H9 (cell line): ENCODE data around the gene TUBB1. TPM values are rescaled to one million over a fixed set of nuclear protein-coding genes. Genes with fewer than 3 reads are reported as not detected.

ENCODE experiments used
- DNase-seq: peaks from one replicate; pipeline ENCODE4 v3.0.0-alpha.2; 2017
- H2AFZ ChIP-seq: one replicate; pipeline ENCODE4 v1.6.1; 2013; ENCODE audit warnings: mild to moderate bottlenecking, low read length, control low read depth, moderate library complexity
- H2AK5ac ChIP-seq: 2 replicates; pipeline ENCODE4 v1.6.1; 2013; ENCODE audit warnings: low read length, control low read depth, mixed read lengths; ENCODE audit not compliant: insufficient read length
- H2BK120ac ChIP-seq: one replicate; pipeline ENCODE4 v1.6.1; 2013; ENCODE audit warnings: low read depth, mild to moderate bottlenecking, low read length, control low read depth, inconsistent platforms; ENCODE audit not compliant: poor library complexity, severe bottlenecking
- H2BK12ac ChIP-seq: 2 replicates; pipeline ENCODE4 v1.6.1; 2013; ENCODE audit warnings: low read length, control low read depth, mixed read lengths, low read depth; ENCODE audit not compliant: insufficient read length
- H2BK15ac ChIP-seq: 2 replicates; pipeline ENCODE4 v1.6.1; 2013; ENCODE audit warnings: low read depth, low read length, control low read depth
- H2BK20ac ChIP-seq: one replicate; pipeline ENCODE4 v1.6.1; 2013; ENCODE audit warnings: low read depth, mild to moderate bottlenecking, low read length, control low read depth, inconsistent platforms; ENCODE audit not compliant: poor library complexity, severe bottlenecking
- H2BK5ac ChIP-seq: 2 replicates; pipeline ENCODE4 v1.6.1; 2013; ENCODE audit warnings: low read length, control low read depth, mixed read lengths; ENCODE audit not compliant: insufficient read length
- H3K14ac ChIP-seq: 2 replicates; pipeline ENCODE4 v1.6.1; 2013; ENCODE audit warnings: low read length, control low read depth; ENCODE audit not compliant: insufficient read depth
- H3K18ac ChIP-seq: 2 replicates; pipeline ENCODE4 v1.6.1; 2013; ENCODE audit warnings: low read depth, mild to moderate bottlenecking, mixed read lengths, low read length, control low read depth; ENCODE audit not compliant: insufficient read length
- H3K23ac ChIP-seq: 2 replicates; pipeline ENCODE4 v1.6.1; 2013; ENCODE audit warnings: low read length, control low read depth, mixed read lengths, low read depth; ENCODE audit not compliant: insufficient read length
- H3K23me2 ChIP-seq: 2 replicates; pipeline ENCODE4 v1.6.1; 2013; ENCODE audit warnings: low read depth, mild to moderate bottlenecking, mixed read lengths, low read length, control low read depth; ENCODE audit not compliant: insufficient read length, poor library complexity, severe bottlenecking
- H3K27ac ChIP-seq: 2 replicates; pipeline ENCODE4 v1.5.1; 2013; ENCODE audit warnings: low read length, control low read depth, mixed read lengths, low read depth; ENCODE audit not compliant: insufficient read length
- H3K27me3 ChIP-seq: 2 replicates; pipeline ENCODE4 v1.6.1; 2013; ENCODE audit warnings: low read length, control low read depth, inconsistent platforms; ENCODE audit not compliant: insufficient read depth
- H3K4ac ChIP-seq: 2 replicates; pipeline ENCODE4 v1.6.1; 2013; ENCODE audit warnings: low read depth, mild to moderate bottlenecking, control low read depth, inconsistent platforms, low read length, moderate library complexity
- H3K4me1 ChIP-seq: 2 replicates; pipeline ENCODE4 v1.6.1; 2013; ENCODE audit warnings: low read length, control low read depth, inconsistent platforms; ENCODE audit not compliant: insufficient read depth
- H3K4me2 ChIP-seq: 2 replicates; pipeline ENCODE4 v1.6.1; 2013; ENCODE audit warnings: low read length, control low read depth, mixed read lengths; ENCODE audit not compliant: insufficient read length, insufficient read depth
- H3K56ac ChIP-seq: 2 replicates; pipeline ENCODE4 v1.6.1; 2013; ENCODE audit warnings: low read depth, mild to moderate bottlenecking, mixed read lengths, low read length, control low read depth; ENCODE audit not compliant: insufficient read length
- H3K79me1 ChIP-seq: 2 replicates; pipeline ENCODE4 v1.6.1; 2013; ENCODE audit warnings: low read depth, mild to moderate bottlenecking, moderate library complexity, low read length, control low read depth, inconsistent platforms; ENCODE audit not compliant: insufficient read depth, poor library complexity, severe bottlenecking
- H3K79me2 ChIP-seq: 2 replicates; pipeline ENCODE4 v1.6.1; 2013; ENCODE audit warnings: low read length, control low read depth, inconsistent platforms; ENCODE audit not compliant: insufficient read depth
- H3K9ac ChIP-seq: 2 replicates; pipeline ENCODE4 v1.6.1; 2013; ENCODE audit warnings: low read length, control low read depth, mixed read lengths; ENCODE audit not compliant: insufficient read length; ENCODE audit errors: extremely low read depth
- H3K9me3 ChIP-seq: one replicate; pipeline ENCODE4 v1.6.1; 2013; ENCODE audit warnings: low read depth, low read length, inconsistent platforms; ENCODE audit not compliant: control insufficient read depth
- H3T11ph ChIP-seq: one replicate; pipeline ENCODE4 v1.6.1; 2013; ENCODE audit warnings: mild to moderate bottlenecking, low read length, control low read depth, inconsistent platforms
- H4K20me1 ChIP-seq: one replicate; pipeline ENCODE4 v1.6.1; 2013; ENCODE audit not compliant: control insufficient read depth, insufficient read length, insufficient read depth
- H4K5ac ChIP-seq: 2 replicates; pipeline ENCODE4 v1.6.1; 2013; ENCODE audit warnings: low read depth, mild to moderate bottlenecking, mixed read lengths, low read length, control low read depth; ENCODE audit not compliant: insufficient read length
- H4K8ac ChIP-seq: replicated peaks from 2 replicates; pipeline ENCODE4 v1.6.1; 2013; ENCODE audit warnings: low read length, control low read depth, mixed read lengths, low read depth; ENCODE audit not compliant: insufficient read length
- H4K91ac ChIP-seq: 2 replicates; pipeline ENCODE4 v1.6.1; 2013; ENCODE audit warnings: low read depth, mild to moderate bottlenecking, moderate library complexity, mixed read lengths, low read length, control low read depth; ENCODE audit not compliant: insufficient read length
- H3K27ac Mint-ChIP-seq, 3 experiments: 2 replicates in 2 of 3; 3 replicates in 1 of 3; pipeline ENCODE4 v1.8.0; 2020 to 2021; ENCODE audit warnings: mixed read lengths in 3 of 3, mild to moderate bottlenecking in 1 of 3, moderate library complexity in 1 of 3
- H3K27me3 Mint-ChIP-seq: 2 replicates; pipeline ENCODE4 v1.8.0; 2021; ENCODE audit warnings: low read depth, mild to moderate bottlenecking, moderate library complexity, mixed read lengths
- H3K36me3 Mint-ChIP-seq, 3 experiments: 2 replicates in 2 of 3; 3 replicates in 1 of 3; pipeline ENCODE4 v1.8.0; 2020 to 2021; ENCODE audit warnings: low read depth in 3 of 3, mixed read lengths in 3 of 3; ENCODE audit not compliant: insufficient read depth in 1 of 3
- H3K4me1 Mint-ChIP-seq, 2 experiments: 2 replicates each; pipeline ENCODE4 v1.8.0; 2020; ENCODE audit warnings: mixed read lengths in 2 of 2
- H3K4me3 Mint-ChIP-seq, 2 experiments: 2 replicates in 1 of 2; 3 replicates in 1 of 2; pipeline ENCODE4 v1.8.0; 2020 to 2021; ENCODE audit warnings: mild to moderate bottlenecking in 2 of 2, mixed read lengths in 2 of 2, moderate library complexity in 1 of 2
- H3K9me3 Mint-ChIP-seq, 2 experiments: 2 replicates in 1 of 2; 3 replicates in 1 of 2; pipeline ENCODE4 v1.8.0; 2020; ENCODE audit warnings: mild to moderate bottlenecking in 2 of 2, mixed read lengths in 2 of 2, moderate library complexity in 1 of 2
- WGBS: extraction: QIAGEN DNeasy Blood & Tissue Kit; methylation state at CpG from one replicate; pipeline ENCODE4 v1.1.7; 2013; ENCODE audit warnings: missing lambda C conversion rate, low lambda C conversion rate, mixed read lengths; ENCODE audit not compliant: insufficient read length; ENCODE audit errors: extremely low coverage; 5-methylcytosine and 5-hydroxymethylcytosine counted together
- total RNA-seq: library from RNA; stranded (reverse); gene quantifications from 2 replicates; pipeline ENCODE4 v1.2.1, GENCODE V29; 2021
- TF ChIP-seq, protein P1 (sequence below): fragments of 200-600 bp; sonication (generic); conservative IDR thresholded peaks from 3 replicates; pipeline ENCODE4 v1.8.0; 2021; ENCODE audit warnings: antibody characterized with exemption, mild to moderate bottlenecking

Gene TUBB1
- total RNA-seq, 1 experiment from 2014 or later, result not detected

- H3K27ac Mint-ChIP-seq, result peak overlapping the region in 1 of 3 experiments; percentile 54; a peak in 1 of 7 replicates
- Histone ChIP-seq H3K23ac (no peak overlapping the region), H3T11ph (no peak overlapping the region), H4K8ac (no peak overlapping the region), H4K91ac (no peak overlapping the region), H2AFZ (no peak overlapping the region), H2BK5ac (no peak overlapping the region), H3K27me3 (no peaks in the 10 kb centered on the region), H3K79me1 (no peaks in the 10 kb centered on the region), H2BK20ac (no peak overlapping the region), H3K4me1 (no peaks in the 10 kb centered on the region), H3K14ac (no peak overlapping the region), H2BK15ac (no peak overlapping the region), H3K4me2 (no peak overlapping the region), H3K27ac (no peak overlapping the region), H3K79me2 (no peaks in the 10 kb centered on the region), H2BK120ac (no peak overlapping the region), H3K4ac (no peak overlapping the region), H3K9me3 (no peaks in the 10 kb centered on the region), H4K20me1 (no peaks in the 10 kb centered on the region), H4K5ac (no peak overlapping the region), H2BK12ac (no peak overlapping the region), H2AK5ac (no peak overlapping the region), H3K18ac (no peak overlapping the region), H3K56ac (no peak overlapping the region), H3K23me2 (no peaks in the 10 kb centered on the region), H3K9ac (no peak overlapping the region)
- no peak for DNase-seq
- TF ChIP-seq, protein P1, sequence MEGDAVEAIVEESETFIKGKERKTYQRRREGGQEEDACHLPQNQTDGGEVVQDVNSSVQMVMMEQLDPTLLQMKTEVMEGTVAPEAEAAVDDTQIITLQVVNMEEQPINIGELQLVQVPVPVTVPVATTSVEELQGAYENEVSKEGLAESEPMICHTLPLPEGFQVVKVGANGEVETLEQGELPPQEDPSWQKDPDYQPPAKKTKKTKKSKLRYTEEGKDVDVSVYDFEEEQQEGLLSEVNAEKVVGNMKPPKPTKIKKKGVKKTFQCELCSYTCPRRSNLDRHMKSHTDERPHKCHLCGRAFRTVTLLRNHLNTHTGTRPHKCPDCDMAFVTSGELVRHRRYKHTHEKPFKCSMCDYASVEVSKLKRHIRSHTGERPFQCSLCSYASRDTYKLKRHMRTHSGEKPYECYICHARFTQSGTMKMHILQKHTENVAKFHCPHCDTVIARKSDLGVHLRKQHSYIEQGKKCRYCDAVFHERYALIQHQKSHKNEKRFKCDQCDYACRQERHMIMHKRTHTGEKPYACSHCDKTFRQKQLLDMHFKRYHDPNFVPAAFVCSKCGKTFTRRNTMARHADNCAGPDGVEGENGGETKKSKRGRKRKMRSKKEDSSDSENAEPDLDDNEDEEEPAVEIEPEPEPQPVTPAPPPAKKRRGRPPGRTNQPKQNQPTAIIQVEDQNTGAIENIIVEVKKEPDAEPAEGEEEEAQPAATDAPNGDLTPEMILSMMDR, result no peak
- H3K9me3 Mint-ChIP-seq, result no peaks in the 10 kb centered on the region
- WGBS, result no CpG with 5 or more reads among the region's 5 CpGs
- peaks cover 10 to 33% (median 29%) of the 10 kb centered on the region in 3 experiments; a peak in 6 of 7 replicates for H3K36me3 Mint-ChIP-seq
- no peak overlapping the region for H3K4me3 Mint-ChIP-seq
- peaks cover 24 to 25% of the 10 kb centered on the region in 2 experiments for H3K4me1 Mint-ChIP-seq
- peaks cover 5% of the 10 kb centered on the region for H3K27me3 Mint-ChIP-seq
Observed at GRCh38 chr20:59020938-59021551, 1.8 kb downstream of the TUBB1 start.
